ENCODE measurements around the gene ACYP2.
"Not testable (repeated sequence)": the region's sequence is repeated elsewhere in the genome, so short reads cannot be mapped to it uniquely, and the experiment has no call there.

Gene ACYP2

GRCh38 chr2:54115284-54116137 lies at the start of gene ACYP2:
Gene ACYP2 (plus strand): TSS chr2:54115615.
- DNase-seq (ENCODE audit: low spot score) = peak; percentile 98

GRCh38 chr2:54065891-54066290 lies 49.5 kb upstream of the ACYP2 start:
- DNase-seq (ENCODE audit: low spot score) = no peak

- no peak for DNase-seq (ENCODE audit: low spot score)
Observed at GRCh38 chr2:54067851-54068375, 47.5 kb upstream of the ACYP2 start.

- DNase-seq (ENCODE audit: low spot score) = not testable (repeated sequence)
Observed at GRCh38 chr2:54072483-54072882, 42.9 kb upstream of the ACYP2 start.

GRCh38 chr2:54073796-54074195 lies 41.6 kb upstream of the ACYP2 start:
- DNase-seq (ENCODE audit: low spot score) = no peak

- DNase-seq (ENCODE audit: low spot score) = no peak
Observed at GRCh38 chr2:54074606-54075341, 40.6 kb upstream of the ACYP2 start.

- DNase-seq (ENCODE audit: low spot score) = no peak
Observed at GRCh38 chr2:54076586-54076985, 38.8 kb upstream of the ACYP2 start.

- DNase-seq (ENCODE audit: low spot score) = no peak
Observed at GRCh38 chr2:54077088-54077900, 38.1 kb upstream of the ACYP2 start.

- DNase-seq (ENCODE audit: low spot score) = no peak
Observed at GRCh38 chr2:54079331-54079730, 36.1 kb upstream of the ACYP2 start.

GRCh38 chr2:54081574-54081973 lies 33.8 kb upstream of the ACYP2 start:
- DNase-seq (ENCODE audit: low spot score) = no peak

- DNase-seq (ENCODE audit: low spot score) = no peak
Observed at GRCh38 chr2:54083021-54083420, 32.4 kb upstream of the ACYP2 start.

GRCh38 chr2:54083445-54083844 lies 32.0 kb upstream of the ACYP2 start:
- no peak for DNase-seq (ENCODE audit: low spot score)

- DNase-seq (ENCODE audit: low spot score) = no peak
Observed at GRCh38 chr2:54084600-54084999, 30.8 kb upstream of the ACYP2 start.

GRCh38 chr2:54085069-54085468 lies 30.3 kb upstream of the ACYP2 start:
- DNase-seq (ENCODE audit: low spot score) = no peak

GRCh38 chr2:54086157-54086556 lies 29.3 kb upstream of the ACYP2 start:
- no peak for DNase-seq (ENCODE audit: low spot score)

GRCh38 chr2:54088191-54088634 lies 27.2 kb upstream of the ACYP2 start:
- no peak for DNase-seq (ENCODE audit: low spot score)

- no peak for DNase-seq (ENCODE audit: low spot score)
Observed at GRCh38 chr2:54088719-54089118, 26.7 kb upstream of the ACYP2 start.

GRCh38 chr2:54090521-54091117 lies 24.8 kb upstream of the ACYP2 start:
- DNase-seq (ENCODE audit: low spot score) = no peak

GRCh38 chr2:54092940-54093339 lies 22.5 kb upstream of the ACYP2 start:
- no peak for DNase-seq (ENCODE audit: low spot score)

GRCh38 chr2:54095406-54095805 lies 20.0 kb upstream of the ACYP2 start:
- DNase-seq (ENCODE audit: low spot score) = not testable (repeated sequence)

GRCh38 chr2:54096141-54096540 lies 19.3 kb upstream of the ACYP2 start:
- DNase-seq (ENCODE audit: low spot score) = not testable (repeated sequence)

- DNase-seq (ENCODE audit: low spot score) = no peak
Observed at GRCh38 chr2:54097124-54097523, 18.3 kb upstream of the ACYP2 start.

All from left forelimb (tissue), 1 donor.